ENCODE results near the gene NOL3.
"Not testable (repeated sequence)": the region's sequence is repeated elsewhere in the genome, so short reads cannot be mapped to it uniquely, and the experiment has no call there.

NOL3 gene

GRCh38 chr16:67170168-67170948 lies at the start of gene NOL3:
Gene NOL3, plus strand, starts transcription at chr16:67170538.
- peak; percentile 63 for DNase-seq

DNA sequence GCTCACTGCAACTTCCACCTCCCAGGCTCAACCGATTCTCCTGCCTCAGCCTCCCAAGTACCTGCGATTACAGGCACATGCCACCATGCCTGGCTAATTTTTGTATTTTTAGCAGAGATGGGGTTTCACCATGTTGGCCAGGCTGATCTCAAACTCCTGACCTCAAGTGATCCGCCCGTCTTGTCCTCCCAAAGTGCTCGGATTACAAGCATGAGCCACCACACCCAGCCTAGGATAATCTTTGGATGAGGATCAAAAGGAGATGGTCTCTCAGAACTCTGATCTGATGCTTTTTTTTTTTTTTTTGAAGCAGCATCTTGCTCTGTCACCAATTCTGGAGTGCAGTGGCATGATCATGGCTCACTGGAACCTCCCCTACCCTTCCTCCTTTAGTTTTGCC lies 47.5 kb upstream of the NOL3 start:
- not testable (repeated sequence) for DNase-seq

DNA sequence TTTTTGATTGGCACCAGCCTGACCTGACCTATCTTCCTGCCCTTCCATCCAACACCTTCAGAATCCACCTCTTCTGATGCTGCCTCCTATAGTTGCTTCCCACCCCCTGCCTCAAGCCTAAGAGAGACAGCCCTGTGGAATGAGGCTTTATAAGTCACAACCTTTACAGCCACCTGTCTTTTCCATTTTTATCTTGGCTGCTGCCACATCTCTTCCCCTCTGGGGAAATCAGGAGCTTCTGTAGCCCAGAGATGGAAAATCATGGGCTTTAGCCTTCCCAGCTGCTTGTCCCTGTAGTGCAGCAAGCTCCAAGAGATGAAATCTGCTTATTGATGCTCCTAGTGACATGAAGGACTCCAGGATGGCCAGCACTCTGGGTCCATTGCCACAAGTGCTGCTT lies 41.9 kb upstream of the NOL3 start:
- DNase-seq: no peak

- DNase-seq: no peak
Observed at GRCh38 chr16:67128887-67129286, 41.5 kb upstream of the NOL3 start.

GRCh38 chr16:67129422-67129821 lies 40.9 kb upstream of the NOL3 start:
- no peak for DNase-seq

DNA sequence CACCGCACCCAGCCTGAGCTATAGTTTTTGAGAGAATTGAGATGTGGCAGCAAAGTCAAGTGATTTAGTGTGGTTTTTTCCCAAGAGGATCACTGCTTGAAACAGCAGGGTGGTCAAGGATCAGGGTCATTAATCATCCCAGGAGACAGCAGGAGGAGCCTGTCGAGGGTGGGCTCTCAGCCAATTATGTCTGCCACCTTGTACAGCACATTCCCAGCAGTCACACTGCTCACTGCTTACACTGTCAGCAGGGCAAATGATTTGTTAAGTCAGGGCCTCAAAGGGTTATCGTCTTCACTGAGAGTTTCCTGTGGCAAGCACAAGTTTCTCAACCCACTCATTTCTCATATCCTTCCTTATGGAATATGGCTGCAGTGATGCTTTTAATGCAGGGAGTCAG lies 32.7 kb upstream of the NOL3 start:
- no peak for DNase-seq

DNA sequence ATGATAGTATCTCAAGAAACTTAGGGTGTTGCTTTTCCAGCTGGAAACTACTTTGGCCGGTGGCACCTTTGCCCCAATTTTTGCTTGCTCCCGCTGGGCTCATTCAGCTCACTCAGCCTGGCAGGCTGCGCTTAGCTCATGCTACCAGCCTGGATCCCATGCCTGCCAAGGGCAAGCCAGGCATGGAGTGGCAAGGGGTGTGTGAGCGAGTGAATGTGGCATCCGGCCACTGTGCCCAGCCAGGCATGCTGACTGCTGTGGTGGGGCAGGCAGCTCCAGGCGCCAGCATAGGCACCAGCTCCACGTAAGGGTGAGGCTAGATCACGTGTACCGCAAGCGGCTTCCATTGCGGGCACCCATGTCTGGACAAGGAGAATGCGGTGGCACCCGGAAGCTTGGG lies 28.9 kb upstream of the NOL3 start:
- no peak for DNase-seq

DNA sequence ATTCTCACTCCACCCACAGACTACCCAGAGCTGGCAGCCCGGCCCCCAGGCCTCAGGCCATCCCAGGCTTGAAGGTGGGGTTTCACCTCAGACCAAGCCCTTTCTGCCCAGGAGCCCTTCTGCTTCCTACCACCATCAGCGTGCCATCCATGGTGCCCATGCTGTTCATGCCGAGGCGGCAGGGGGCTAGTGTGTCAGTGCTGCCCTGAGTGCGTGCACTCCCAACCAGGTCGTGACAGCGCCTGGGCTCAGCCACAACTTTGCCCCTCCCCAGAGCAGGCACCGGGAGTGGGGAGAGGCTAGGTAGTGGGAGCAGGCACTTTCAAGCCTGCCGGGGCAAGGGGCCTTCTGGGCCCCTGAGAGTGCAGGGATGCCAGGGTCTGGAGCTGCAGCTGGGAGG lies 28.0 kb upstream of the NOL3 start:
- no peak for DNase-seq

DNA sequence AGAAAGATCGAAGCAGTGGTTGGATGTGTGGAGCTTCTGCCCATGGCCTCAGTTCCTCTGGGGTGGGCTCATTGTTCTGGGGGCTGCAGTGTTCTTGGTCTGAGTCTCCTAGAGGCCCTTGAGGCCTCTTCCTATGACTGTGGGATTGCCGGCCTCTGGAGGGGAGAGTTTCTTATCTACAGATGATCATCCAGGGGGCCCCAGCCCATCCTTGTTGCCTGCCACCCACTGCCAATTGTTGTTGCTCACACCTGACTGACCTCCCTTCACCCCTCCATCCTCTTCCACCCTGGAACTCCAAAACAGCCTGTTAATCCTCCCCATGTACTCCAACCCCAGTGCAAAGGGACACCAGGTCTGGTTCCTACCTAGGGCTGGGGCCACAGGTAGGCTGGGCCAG lies 25.4 kb upstream of the NOL3 start:
- no peak for DNase-seq

DNA sequence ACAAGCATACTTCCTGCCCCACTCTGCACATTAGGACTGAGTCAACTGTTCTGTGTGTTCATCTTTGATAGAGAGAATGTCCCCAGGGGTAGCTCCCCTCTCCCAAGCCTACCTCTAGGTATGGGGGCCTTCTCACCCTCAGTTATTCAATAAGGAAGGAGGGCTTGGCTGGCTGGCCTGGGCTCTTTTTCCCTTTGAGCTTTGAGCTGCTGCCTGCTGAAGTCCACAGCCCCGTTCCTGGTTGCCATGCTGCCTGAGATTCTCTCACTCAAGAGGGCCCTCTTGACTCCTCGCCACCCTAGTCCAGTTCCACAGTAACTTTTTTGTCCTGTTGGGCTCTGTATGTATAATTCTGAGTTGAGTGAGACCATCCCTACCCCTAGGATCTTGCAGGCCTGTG lies 24.6 kb upstream of the NOL3 start:
- no peak for DNase-seq

GRCh38 chr16:67146523-67147357 lies 23.6 kb upstream of the NOL3 start:
- DNase-seq: no peak

DNA sequence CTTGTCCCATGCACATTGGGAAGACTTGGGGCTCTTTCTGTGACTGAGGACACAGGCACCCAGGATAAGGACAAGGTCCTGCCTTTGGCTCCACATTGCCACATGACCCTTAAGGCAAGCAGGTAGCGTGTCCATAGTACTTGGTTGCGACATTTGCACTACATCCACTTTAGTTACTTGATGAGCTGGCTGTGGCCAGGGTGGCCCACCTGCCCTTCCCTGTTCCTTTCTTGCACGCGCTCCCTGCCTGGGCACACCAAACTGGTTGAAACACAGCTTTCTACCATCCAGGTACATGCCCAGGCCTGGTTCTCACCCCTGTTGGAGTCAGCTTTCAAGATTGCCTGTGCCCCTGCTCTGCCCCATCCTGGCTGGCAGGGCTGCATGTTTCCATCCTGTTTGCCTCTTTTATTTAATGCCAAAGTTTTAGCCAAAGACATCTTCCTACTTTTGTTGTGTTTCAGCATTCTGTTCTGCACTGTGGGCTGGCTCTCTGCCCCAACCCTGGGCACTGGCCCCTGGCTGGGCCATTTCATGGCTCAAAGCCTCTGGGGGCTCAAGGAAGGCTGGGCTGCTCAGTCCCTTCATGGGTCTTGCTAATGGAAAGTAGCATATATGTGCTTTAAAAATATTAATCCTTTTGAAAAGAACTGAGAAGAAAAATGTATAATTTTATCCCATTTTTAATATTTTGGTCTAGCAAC lies 22.7 kb upstream of the NOL3 start:
- DNase-seq: no peak

DNA sequence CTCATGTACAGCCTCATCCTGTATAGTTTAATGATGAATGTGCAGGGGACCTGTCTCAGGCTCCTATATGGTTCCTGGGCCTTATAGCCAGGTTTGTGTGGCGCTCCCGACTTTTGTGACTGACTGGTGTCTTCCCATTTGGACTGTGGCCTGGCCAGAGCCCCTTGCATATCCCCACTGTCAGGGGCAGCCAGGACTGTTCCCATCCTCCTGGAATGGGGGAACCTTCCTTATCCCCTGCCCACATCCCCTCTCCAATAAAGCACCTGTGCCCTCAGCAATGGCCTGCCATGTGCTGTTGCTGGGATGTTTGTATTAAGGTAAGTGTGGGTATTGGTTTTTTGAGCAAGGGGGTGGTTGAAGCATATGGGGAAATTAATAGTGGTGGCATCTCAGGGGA lies 22.1 kb upstream of the NOL3 start:
- no peak for DNase-seq

- DNase-seq: no peak
Observed at GRCh38 chr16:67148656-67149275, 21.6 kb upstream of the NOL3 start.

DNA sequence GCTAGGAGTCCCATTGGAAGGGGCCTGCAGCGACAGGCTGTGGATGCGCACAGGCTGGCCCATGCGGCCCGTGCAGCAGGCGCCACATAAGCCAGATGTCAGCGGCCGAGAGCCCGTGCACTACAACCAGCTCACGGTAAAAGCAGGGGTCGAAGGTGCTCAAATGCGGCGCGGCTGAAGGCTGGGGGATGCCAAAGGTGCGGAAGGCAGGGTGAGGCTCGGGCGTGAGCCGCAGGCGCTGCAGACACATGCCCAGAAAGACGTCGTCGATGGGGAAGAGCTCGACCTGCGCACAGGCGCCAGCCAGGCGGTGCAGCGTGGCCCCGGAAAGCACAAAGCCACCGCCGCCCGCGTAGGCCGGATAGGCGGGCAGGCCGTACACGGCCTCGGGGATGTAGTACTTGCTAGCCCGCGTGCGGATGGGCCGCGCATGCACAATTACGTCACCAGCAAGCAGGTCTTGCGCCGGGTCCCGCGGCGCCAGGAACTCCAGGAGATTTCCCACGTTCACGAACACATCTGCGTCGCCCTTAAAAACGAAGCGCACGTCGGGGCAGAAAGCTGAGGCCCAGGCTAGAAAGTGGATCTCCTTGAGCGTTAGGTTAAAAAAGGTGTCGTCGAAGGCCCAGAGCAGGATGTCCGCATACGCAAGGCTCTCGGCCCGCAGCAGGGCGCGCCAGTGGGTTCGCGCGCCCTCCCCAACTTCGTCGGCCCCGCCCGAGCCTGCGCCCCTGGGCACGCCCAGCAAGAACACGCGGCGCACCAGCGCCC lies 20.9 kb upstream of the NOL3 start:
- DNase-seq: no peak

DNA sequence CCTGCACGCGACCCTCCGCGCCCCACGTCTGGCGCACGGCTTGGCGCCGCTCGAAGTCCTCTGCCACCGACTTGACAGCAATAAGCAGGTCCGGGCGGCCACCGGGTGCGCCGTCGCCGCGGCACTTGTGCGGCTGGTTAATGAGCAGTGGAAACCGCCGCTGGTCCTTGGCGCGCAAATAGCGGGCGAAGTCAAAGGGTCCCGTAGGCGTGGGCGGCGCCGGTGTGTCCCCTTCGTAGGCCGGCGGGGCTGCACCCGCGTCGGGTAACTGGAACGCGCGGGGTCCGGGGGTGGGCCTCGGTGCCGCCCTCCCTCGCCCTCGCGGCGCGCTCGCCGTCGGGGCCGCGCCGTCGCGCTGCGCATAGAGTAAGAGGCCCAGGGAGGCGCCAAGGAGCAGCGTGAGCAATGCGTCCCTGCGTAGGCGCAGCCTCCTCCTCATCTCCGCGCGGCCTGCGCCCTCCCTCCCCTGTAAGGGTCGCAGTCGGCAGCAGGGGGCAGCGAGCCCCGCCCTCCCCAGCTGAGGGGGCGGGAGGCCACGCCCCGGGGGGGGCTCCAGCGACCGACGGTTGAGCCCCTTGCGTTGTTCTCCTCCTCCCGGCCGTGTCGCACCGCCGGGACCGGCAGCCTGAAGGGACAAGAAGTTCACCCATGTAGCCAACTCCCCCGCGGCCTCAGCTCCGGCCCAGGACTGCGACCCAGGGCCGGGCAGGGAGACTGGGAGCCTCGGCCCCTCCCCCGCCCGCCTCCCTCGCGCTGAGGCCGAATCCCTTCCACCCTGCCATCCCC lies 20.1 kb upstream of the NOL3 start:
- peak; percentile 57 for DNase-seq

GRCh38 chr16:67150833-67151396 lies 19.4 kb upstream of the NOL3 start, which contains the start of gene B3GNT9:
Gene B3GNT9, minus strand, starts transcription at chr16:67150998. Its CDS starts 513 bp downstream, at chr16:67150485.
- no peak for DNase-seq

DNA sequence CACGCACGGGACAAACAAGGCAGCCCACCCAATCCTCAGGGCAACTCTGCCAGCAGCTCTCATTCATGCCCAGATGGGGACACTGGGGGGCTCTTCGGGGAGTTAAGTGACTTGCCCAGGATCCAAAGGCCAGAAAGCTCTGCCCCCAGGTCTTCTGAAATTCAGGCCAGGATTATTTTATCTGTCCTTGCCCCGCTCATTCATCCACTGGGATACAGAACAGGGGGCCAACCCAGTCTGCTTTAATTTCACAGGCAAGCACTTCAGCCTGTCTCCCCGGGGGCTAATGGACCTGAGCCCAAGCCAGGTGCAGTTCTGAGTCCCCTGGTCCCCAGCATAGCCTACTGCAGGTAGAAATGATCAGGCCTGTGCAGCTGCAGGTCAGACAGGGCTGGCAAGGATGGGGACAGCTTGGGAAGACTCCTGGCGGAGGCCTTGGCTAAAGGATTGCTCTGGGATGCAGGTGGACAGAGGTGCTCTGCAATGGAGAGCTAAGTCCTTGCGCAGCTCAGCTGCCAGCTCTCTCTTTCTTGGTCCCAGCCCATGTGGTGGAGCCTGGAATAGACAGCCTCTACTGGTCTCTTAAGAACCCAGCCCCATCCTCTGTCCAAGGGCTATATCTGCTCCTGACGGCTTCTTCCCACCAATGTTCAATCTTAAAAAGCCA lies 18.8 kb upstream of the NOL3 start:
- no peak for DNase-seq

DNA sequence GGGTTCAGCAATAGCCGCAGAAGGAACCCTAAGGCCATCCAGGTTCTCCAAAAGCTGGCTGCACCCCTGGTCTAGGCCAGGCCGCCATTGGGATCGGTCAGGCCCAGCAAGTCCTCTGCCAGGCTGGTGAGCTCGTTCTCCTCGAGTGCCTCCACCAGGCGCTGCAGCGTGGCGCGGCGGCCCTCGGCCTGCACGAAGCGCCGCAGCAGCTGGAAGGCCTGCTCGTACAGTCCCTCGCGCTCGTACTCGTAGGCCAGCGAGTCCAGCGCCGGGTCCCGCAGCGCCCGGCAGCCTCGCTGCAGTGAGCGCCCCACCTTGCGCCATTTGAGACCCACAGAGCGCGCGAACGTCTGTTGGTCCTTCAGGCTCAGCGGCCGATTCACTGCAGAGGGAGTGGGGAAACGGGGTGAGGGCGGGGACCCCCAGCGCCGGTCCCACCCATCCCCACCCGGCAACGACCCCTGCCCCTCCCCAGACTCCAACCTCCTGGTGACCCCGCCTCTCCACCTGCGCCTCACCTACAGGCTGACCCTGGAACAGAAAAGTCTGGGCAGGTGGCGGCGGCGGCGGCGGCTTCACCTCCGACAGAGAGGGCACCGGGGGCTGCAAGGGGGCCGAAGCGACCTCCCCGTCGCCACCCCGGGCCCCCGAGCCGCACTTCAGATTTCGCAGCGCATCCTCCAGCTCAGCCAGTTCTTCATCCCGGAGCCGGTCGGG lies 15.6 kb upstream of the NOL3 start:
- DNase-seq: no peak

All from activated CD4-positive, alpha-beta T cell treated with anti-CD3 and anti-CD28 coated beads, Interleukin-2, amount 50 U/mL, for 16 hours (primary cell).